HCT116 (cell line): ENCODE results near the gene CXXC5. TPM values are rescaled to one million over a fixed set of nuclear protein-coding genes. Genes with fewer than 3 reads are reported as not detected.

ENCODE experiments used
- ATAC-seq: fragments of 200-7000 bp; cut with Tn5 transposase; 2 replicates; pipeline ENCODE4 v1.9.1; 2020; ENCODE audit warnings: mild to moderate bottlenecking, moderate library complexity
- BruUV-seq: library from RNA; stranded (reverse); fragments of 400-500 nt; replicated peaks from 2 replicates; lab custom pipeline; 2021; lab: Mats Ljungman, UMichigan
- CTCF ChIA-PET: fragments of 300-600 bp; sonication (Branson Sonifier 250); formaldehyde crosslinking; loops from one replicate; lab custom pipeline; 2021; ENCODE audit warnings: antibody characterized with exemption; lab: Charles Lee
- POLR2A ChIA-PET: fragments of 300-600, 350-600 bp; sonication (Branson Sonifier 250); formaldehyde crosslinking; loops from one replicate; lab custom pipeline; 2021; ENCODE audit warnings: antibody characterized with exemption; lab: Charles Lee
- RAD21 ChIA-PET, 2 experiments: fragments of 300-600 bp; sonication (Branson Sonifier 250); formaldehyde crosslinking; loops; one replicate each; lab custom pipeline; 2023; ENCODE audit warnings: low total read pairs in 2 of 2; ENCODE audit not compliant: uncharacterized antibody in 2 of 2, unreplicated experiment in 2 of 2, low non-redundant PET in 1 of 2; lab: Charles Lee
- DNase-seq: peaks from one replicate; pipeline ENCODE4 v3.0.0-alpha.2; 2010; ENCODE audit warnings: low read depth, low spot score
- H2AFZ ChIP-seq: fragments of 200-600 bp; shearing (Covaris generic), sonication (generic); 2 replicates; pipeline ENCODE4 v1.6.1; 2017; ENCODE audit warnings: low read depth, mixed run types, mixed read lengths, antibody characterized with exemption, low read length; ENCODE audit not compliant: poor library complexity, severe bottlenecking
- H3K27ac ChIP-seq: 2 replicates; pipeline ENCODE4 v1.5.1; 2012; ENCODE audit warnings: low read depth, low read length
- H3K27me3 ChIP-seq: fragments of 200-600 bp; sonication (generic); 2 replicates; pipeline ENCODE4 v1.6.1; 2016; ENCODE audit warnings: mixed run types, low read length, mixed read lengths; ENCODE audit not compliant: insufficient read depth
- H3K36me3 ChIP-seq, 2 experiments: fragments of 200-500 bp in 1 of 2; fragments of 200-600 bp in 1 of 2; sonication (Bioruptor generic) in 1 of 2; sonication (generic) in 1 of 2; 2 replicates each; pipeline versions ENCODE4 v1.5.1 to v1.6.1; 2014 to 2016; ENCODE audit warnings: low read length in 2 of 2, inconsistent platforms in 1 of 2, mixed read lengths in 1 of 2, mixed run types in 1 of 2; ENCODE audit not compliant: insufficient read depth in 2 of 2, control insufficient read depth in 1 of 2
- H3K4me1 ChIP-seq, 2 experiments: fragments of 200-600 bp in 1 of 2; sonication (generic) in 1 of 2; 2 replicates each; pipeline versions ENCODE4 v1.5.1 to v1.6.1; 2012 to 2017; ENCODE audit warnings: low read length in 2 of 2, inconsistent platforms in 1 of 2, mild to moderate bottlenecking in 1 of 2, mixed read lengths in 1 of 2, mixed run types in 1 of 2, moderate library complexity in 1 of 2; ENCODE audit not compliant: insufficient read depth in 2 of 2, control insufficient read depth in 1 of 2
- H3K4me2 ChIP-seq: fragments of 200-600 bp; sonication (generic); 2 replicates; pipeline ENCODE4 v1.6.1; 2017; ENCODE audit warnings: mixed run types, low read length, mixed read lengths
- H3K4me3 ChIP-seq, 2 experiments: fragments of 200-600 bp in 1 of 2; sonication (generic) in 1 of 2; replicated peaks in 1 of 2; 2 replicates each; pipeline ENCODE4 v1.5.1; 2011 to 2016; ENCODE audit warnings: low read length in 2 of 2, control low read depth in 1 of 2, low read depth in 1 of 2, mild to moderate bottlenecking in 1 of 2, mixed read lengths in 1 of 2, mixed run types in 1 of 2
- H3K79me2 ChIP-seq: fragments of 200-600 bp; sonication (generic); 2 replicates; pipeline ENCODE4 v1.6.1; 2017; ENCODE audit warnings: mild to moderate bottlenecking, mixed run types, low read length, moderate library complexity, mixed read lengths; ENCODE audit not compliant: insufficient read depth
- H3K9ac ChIP-seq: fragments of 200-600 bp; sonication (generic); 2 replicates; pipeline ENCODE4 v1.6.1; 2016; ENCODE audit warnings: low read length, mixed read lengths
- H3K9me2 ChIP-seq: fragments of 200-600 bp; sonication (generic), shearing (Covaris generic); 2 replicates; pipeline ENCODE4 v1.6.1; 2017; ENCODE audit warnings: mixed run types, mild to moderate bottlenecking, moderate library complexity; ENCODE audit not compliant: insufficient read depth
- H3K9me3 ChIP-seq, 2 experiments: fragments of 200-500 bp in 1 of 2; fragments of 200-600 bp in 1 of 2; sonication (Bioruptor generic) in 1 of 2; sonication (generic) in 1 of 2; 2 replicates each; pipeline ENCODE4 v1.6.1; 2014 to 2017; ENCODE audit warnings: low read length in 2 of 2, mixed read lengths in 2 of 2, inconsistent platforms in 1 of 2, low read depth in 1 of 2, mild to moderate bottlenecking in 1 of 2, mixed run types in 1 of 2, moderate library complexity in 1 of 2; ENCODE audit not compliant: control insufficient read depth in 1 of 2, insufficient read depth in 1 of 2
- H4K20me1 ChIP-seq: fragments of 200-600 bp; sonication (generic), shearing (Covaris generic); 2 replicates; pipeline ENCODE4 v1.6.1; 2017; ENCODE audit warnings: mixed run types, mild to moderate bottlenecking, moderate library complexity; ENCODE audit not compliant: insufficient read depth
- ATF3 ChIP-seq: IDR thresholded peaks from 2 replicates; pipeline ENCODE4 v1.6.1; 2012
- CEBPB ChIP-seq: IDR thresholded peaks from 2 replicates; pipeline ENCODE4 v1.6.1; 2012; ENCODE audit warnings: low read depth
- CTCF ChIP-seq, 3 experiments: fragments of 200-600 bp in 1 of 3; sonication (generic) in 1 of 3; IDR thresholded peaks in 2 of 3; conservative IDR thresholded peaks in 1 of 3; 2 replicates each; pipeline ENCODE4 v1.5.1; 2012 to 2017; ENCODE audit warnings: low read depth in 2 of 3, low read length in 2 of 3, antibody characterized with exemption in 1 of 3, borderline replicate concordance in 1 of 3, control low read depth in 1 of 3, mild to moderate bottlenecking in 1 of 3, mixed read lengths in 1 of 3, mixed run types in 1 of 3, moderate library complexity in 1 of 3; ENCODE audit not compliant: insufficient read depth in 1 of 3
- ELF1 ChIP-seq: IDR thresholded peaks from 2 replicates; pipeline ENCODE4 v1.6.1; 2012; ENCODE audit warnings: low read depth, borderline replicate concordance
- FOSL1 ChIP-seq: IDR thresholded peaks from 2 replicates; pipeline ENCODE4 v1.6.1; 2012; ENCODE audit warnings: low read depth
- JUND ChIP-seq: IDR thresholded peaks from 2 replicates; pipeline ENCODE4 v1.6.1; 2012
- POLR2A ChIP-seq: IDR thresholded peaks from 2 replicates; pipeline ENCODE4 v1.7.0; 2011; ENCODE audit warnings: borderline replicate concordance; ENCODE audit not compliant: insufficient read depth, insufficient read length; ENCODE audit errors: extremely low read depth
- RAD21 ChIP-seq: IDR thresholded peaks from 2 replicates; pipeline ENCODE4 v1.6.1; 2012; ENCODE audit warnings: low read depth, mild to moderate bottlenecking
- SP1 ChIP-seq: IDR thresholded peaks from 2 replicates; pipeline ENCODE4 v1.6.1; 2012; ENCODE audit warnings: low read depth
- SRF ChIP-seq: IDR thresholded peaks from 2 replicates; pipeline ENCODE4 v1.6.1; 2012; ENCODE audit warnings: low read depth
- TCF7L2 ChIP-seq: IDR thresholded peaks from 2 replicates; pipeline ENCODE4 v1.7.0; 2011; ENCODE audit warnings: borderline replicate concordance, inconsistent platforms; ENCODE audit not compliant: insufficient read depth, insufficient read length; ENCODE audit errors: extremely low read depth
- YY1 ChIP-seq: IDR thresholded peaks from 2 replicates; pipeline ENCODE4 v1.6.1; 2011; ENCODE audit warnings: low read length, low read depth, moderate library complexity, mild to moderate bottlenecking; ENCODE audit not compliant: insufficient replicate concordance; ENCODE audit errors: extremely low read depth
- ZNF274 ChIP-seq: fragments of 200-500 bp; sonication (Bioruptor generic); IDR thresholded peaks from 2 replicates; pipeline ENCODE4 v1.6.1; 2014; ENCODE audit warnings: mild to moderate bottlenecking, low read depth, low read length, inconsistent platforms
- intact Hi-C: fragments of 100-400 bp; cut with micrococcal nuclease; formaldehyde crosslinking; loops from 2 replicates; pipeline ENCODE4 v1.10.0; 2022
- total RNA-seq: library from RNA; stranded (reverse); gene quantifications from one replicate; pipeline ENCODE4 v1.2.1, GENCODE V29; 2021; ENCODE audit not compliant: unreplicated experiment
- TF ChIP-seq, protein P1 (sequence below): IDR thresholded peaks from 2 replicates; pipeline ENCODE4 v1.6.1; 2012

Gene CXXC5
- total RNA-seq, 1 experiment from 2014 or later = 43.1 TPM

DNA sequence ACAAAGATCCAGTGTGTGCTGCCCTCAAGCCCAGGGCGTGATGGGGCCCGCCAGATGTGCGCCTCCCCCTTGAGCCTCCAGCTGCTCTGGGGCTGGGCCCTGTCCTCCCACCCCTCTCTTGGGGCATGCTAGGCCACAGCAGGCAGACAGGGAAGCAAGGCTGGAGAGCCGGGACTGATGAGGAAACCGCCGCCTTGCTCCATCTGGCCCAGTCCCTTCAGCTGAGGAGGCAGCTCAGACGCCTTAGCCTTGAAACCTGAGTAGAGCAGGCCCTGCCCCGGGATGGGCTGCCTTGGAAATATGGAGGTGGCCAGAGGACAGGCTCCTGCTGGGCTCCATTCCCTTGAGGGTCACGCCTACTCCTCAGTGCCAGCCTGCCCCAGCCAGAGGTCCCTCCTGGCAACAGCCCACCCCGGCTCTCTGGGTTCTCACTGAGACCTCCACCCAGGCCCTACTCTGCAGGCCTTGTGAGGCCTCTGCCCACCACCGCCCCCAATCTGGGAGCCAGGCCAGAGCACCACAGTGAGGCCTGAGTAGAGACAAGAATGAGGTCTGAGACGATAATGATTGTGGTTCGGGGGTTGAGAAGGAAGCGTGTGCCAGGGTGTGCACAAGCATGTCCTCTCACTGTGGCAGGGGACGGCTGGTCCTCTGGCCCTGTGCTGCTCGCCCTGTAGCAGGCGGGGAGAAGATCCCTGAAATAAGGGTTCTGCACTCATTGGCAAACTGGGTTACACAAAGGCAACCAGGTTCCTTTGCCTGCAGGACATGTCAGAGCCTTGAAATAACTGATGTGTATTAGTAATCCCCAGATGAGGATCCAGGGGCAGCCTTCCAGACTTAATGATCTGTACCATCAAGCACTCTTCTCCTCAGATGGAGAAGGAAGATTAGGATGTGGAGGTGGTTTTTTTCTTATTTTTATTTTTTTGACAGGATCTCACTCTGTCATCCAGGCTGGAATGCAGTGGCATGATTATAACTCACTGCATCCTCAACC is 30.9 kb downstream of the CXXC5 start:
- Histone ChIP-seq H3K4me2 (no peak overlapping the region), H3K9ac (no peak overlapping the region), H3K36me3 (peaks cover 0 to 6% of the 10 kb centered on the region in 2 experiments; a peak in 2 of 4 replicates), H3K4me1 (peaks cover 17 to 27% of the 10 kb centered on the region in 2 experiments; a peak in 3 of 4 replicates), H3K79me2 (peaks cover 28% of the 10 kb centered on the region), H4K20me1 (no peaks in the 10 kb centered on the region), H3K27me3 (no peaks in the 10 kb centered on the region), H3K9me2 (no peaks in the 10 kb centered on the region), H3K27ac (peak overlapping the region; percentile 46; the same call in 1 of the 2 replicates), H3K4me3 (no peak overlapping the region), H3K9me3 (no peaks in the 10 kb centered on the region), H2AFZ (no peak overlapping the region)
- ATAC-seq (peak; percentile 42; the same call in 1 of the 2 replicates), DNase-seq (no peak)
- ChIA-PET POLR2A (no interaction called here), CTCF (interaction anchor here (1.0 to 1.1 kb wide), 3 partner anchors 18 to 96 kb away, joined by 3 read pairs; no protein-coding TSS in a partner anchor), RAD21 (interaction anchor here in 1 of 2 experiments (0.7 kb wide), 1 partner anchor 40 kb away, joined by 3 read pairs; no protein-coding TSS in a partner anchor)
- intact Hi-C loops = no loop called here
- TF ChIP-seq SRF (no peak), ATF3 (no peak), RAD21 (no peak), FOSL1 (no peak), CTCF (IDR thresholded peaks at IDR 0.05 in 2 of 3, conservative IDR thresholded peaks at IDR 0.05 in 1 of 3; ENCODE audit: borderline replicate concordance in 1 of 3, insufficient read depth in 1 of 3, low read depth in 2 of 3, low read length in 2 of 3) (no peak), POLR2A (no peak), ELF1 (no peak), ZNF274 (no peak), SP1 (no peak), JUND (no peak), TCF7L2 (no peak), CEBPB (no peak), YY1 (no peak)
- TF ChIP-seq, protein P1, sequence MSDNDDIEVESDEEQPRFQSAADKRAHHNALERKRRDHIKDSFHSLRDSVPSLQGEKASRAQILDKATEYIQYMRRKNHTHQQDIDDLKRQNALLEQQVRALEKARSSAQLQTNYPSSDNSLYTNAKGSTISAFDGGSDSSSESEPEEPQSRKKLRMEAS = no peak
- BruUV-seq = no TSS peak
